C1 segment of cervical spinal cord (tissue), 14 donors: ENCODE measurements around the gene DSC1.
A peak's percentile ranks its signal among the peaks of the same experiment; 100 is the strongest.
"Not testable (repeated sequence)": the region's sequence is repeated elsewhere in the genome, so short reads cannot be mapped to it uniquely, and the experiment has no call there.

Experiments used
- DNase-seq, 14 donors: peaks; one replicate each; lab custom pipeline; 2025; lab: John Stamatoyannopoulos, UW

DSC1 gene

GRCh38 chr18:31162825-31163435 lies at the start of gene DSC1:
DSC1 (minus strand) TSS chr18:31162856; CDS start chr18:31162594, 262 bp downstream.
- no peak for DNase-seq

GRCh38 chr18:31211047-31211446 lies 48.4 kb upstream of the DSC1 start:
- DNase-seq = no peak

- no peak for DNase-seq
These were observed 46.4 kb upstream of the DSC1 start for GRCh38 chr18:31209041-31209440.

- no peak for DNase-seq
These were observed 44.7 kb upstream of the DSC1 start for GRCh38 chr18:31207391-31207790.

- DNase-seq = peak in 3 of 14 donors; percentile 6 to 68 (median 9)
These were observed 44.2 kb upstream of the DSC1 start for GRCh38 chr18:31206787-31207381.

- no peak for DNase-seq
These were observed 43.4 kb upstream of the DSC1 start for GRCh38 chr18:31206071-31206470.

GRCh38 chr18:31205273-31205672 lies 42.6 kb upstream of the DSC1 start:
- DNase-seq = no peak

GRCh38 chr18:31204833-31205232 lies 42.2 kb upstream of the DSC1 start:
- no peak for DNase-seq

GRCh38 chr18:31204166-31204565 lies 41.5 kb upstream of the DSC1 start:
- DNase-seq = no peak

GRCh38 chr18:31203794-31204148 lies 41.1 kb upstream of the DSC1 start:
- no peak for DNase-seq

GRCh38 chr18:31203096-31203793 lies 40.6 kb upstream of the DSC1 start:
- DNase-seq = no peak

- DNase-seq = no peak
These were observed 36.6 kb upstream of the DSC1 start for GRCh38 chr18:31199190-31199769.

GRCh38 chr18:31197676-31198075 lies 35.0 kb upstream of the DSC1 start:
- no peak for DNase-seq

- DNase-seq = no peak
These were observed 32.4 kb upstream of the DSC1 start for GRCh38 chr18:31195063-31195462.

- DNase-seq = no peak
These were observed 29.6 kb upstream of the DSC1 start for GRCh38 chr18:31192086-31192776.

- no peak for DNase-seq
These were observed 28.3 kb upstream of the DSC1 start for GRCh38 chr18:31190919-31191318.

GRCh38 chr18:31189757-31190156 lies 27.1 kb upstream of the DSC1 start:
- DNase-seq = no peak

- DNase-seq = no peak
These were observed 22.7 kb upstream of the DSC1 start for GRCh38 chr18:31185186-31185950.

- DNase-seq = no peak
These were observed 20.6 kb upstream of the DSC1 start for GRCh38 chr18:31183302-31183701.

- not testable (repeated sequence) for DNase-seq
These were observed 14.7 kb upstream of the DSC1 start for GRCh38 chr18:31177369-31177768.

GRCh38 chr18:31176531-31176930 lies 13.9 kb upstream of the DSC1 start:
- no peak for DNase-seq
